Measurements from ENCODE around the gene ZFHX3. TPM values are rescaled to one million over a fixed set of nuclear protein-coding genes. Genes with fewer than 3 reads are reported as not detected.

The ZFHX3 gene
- total RNA-seq, 1 experiment from 2014 or later = 21.8 TPM

DNA sequence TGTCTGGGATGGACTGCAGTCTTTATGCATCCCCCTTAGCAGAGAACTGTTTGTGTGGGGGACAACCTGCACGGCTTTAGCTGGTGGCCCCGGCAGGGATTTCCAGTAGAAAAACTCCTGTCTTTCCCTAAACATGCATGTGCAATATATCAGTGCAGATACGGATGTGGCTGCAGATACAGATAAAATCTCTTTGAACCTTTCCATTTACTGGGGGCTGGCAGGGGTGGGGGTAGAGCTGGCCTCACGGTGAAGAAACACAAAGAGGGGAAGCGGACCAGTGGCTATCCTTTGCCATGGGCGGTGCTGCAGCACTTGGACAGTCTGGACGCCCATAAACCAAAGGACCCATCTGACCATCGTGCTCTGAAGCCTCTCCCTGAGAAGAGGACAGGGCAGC lies 201.3 kb downstream of the ZFHX3 start:
- Histone ChIP-seq H3K4me1 (ENCODE audit: insufficient read depth, low read length, poor library complexity, severe bottlenecking) (peaks cover 28% of the 10 kb centered on the region), H3K9me3 (ENCODE audit: low read depth, low read length, poor library complexity, severe bottlenecking) (no peaks in the 10 kb centered on the region), H3K4me3 (ENCODE audit: low read depth, low read length, poor library complexity, severe bottlenecking) (no peak overlapping the region), H3K36me3 (ENCODE audit: insufficient read depth, low read length, poor library complexity, severe bottlenecking) (no peaks in the 10 kb centered on the region), H3K27me3 (replicated peaks; ENCODE audit: insufficient read depth, low read depth, low read length, poor library complexity) (no peaks in the 10 kb centered on the region), H3K27ac (ENCODE audit: low read depth, low read length, poor library complexity, severe bottlenecking) (no peak overlapping the region)
- ChIA-PET CTCF (interaction anchor here (0.6 kb wide), 1 partner anchor 101 kb away, joined by 5 read pairs; no protein-coding TSS in a partner anchor), POLR2A (ENCODE audit: low non-redundant PET) (no interaction called here)
- DNase-seq (ENCODE audit: low spot score) = no peak
- intact Hi-C loops (cut with micrococcal nuclease; ENCODE audit: unreplicated experiment) = loop anchor here (5.0 kb wide), 1 partner anchor 211 kb away; no protein-coding TSS in a partner anchor
- no TSS peak for BruUV-seq (replicated peaks)
- no peak for TF ChIP-seq EZH2 (IDR thresholded peaks at IDR 0.05; ENCODE audit: borderline replicate concordance, low read depth, low read length, poor library complexity, severe bottlenecking)
- TF ChIP-seq, protein P1, sequence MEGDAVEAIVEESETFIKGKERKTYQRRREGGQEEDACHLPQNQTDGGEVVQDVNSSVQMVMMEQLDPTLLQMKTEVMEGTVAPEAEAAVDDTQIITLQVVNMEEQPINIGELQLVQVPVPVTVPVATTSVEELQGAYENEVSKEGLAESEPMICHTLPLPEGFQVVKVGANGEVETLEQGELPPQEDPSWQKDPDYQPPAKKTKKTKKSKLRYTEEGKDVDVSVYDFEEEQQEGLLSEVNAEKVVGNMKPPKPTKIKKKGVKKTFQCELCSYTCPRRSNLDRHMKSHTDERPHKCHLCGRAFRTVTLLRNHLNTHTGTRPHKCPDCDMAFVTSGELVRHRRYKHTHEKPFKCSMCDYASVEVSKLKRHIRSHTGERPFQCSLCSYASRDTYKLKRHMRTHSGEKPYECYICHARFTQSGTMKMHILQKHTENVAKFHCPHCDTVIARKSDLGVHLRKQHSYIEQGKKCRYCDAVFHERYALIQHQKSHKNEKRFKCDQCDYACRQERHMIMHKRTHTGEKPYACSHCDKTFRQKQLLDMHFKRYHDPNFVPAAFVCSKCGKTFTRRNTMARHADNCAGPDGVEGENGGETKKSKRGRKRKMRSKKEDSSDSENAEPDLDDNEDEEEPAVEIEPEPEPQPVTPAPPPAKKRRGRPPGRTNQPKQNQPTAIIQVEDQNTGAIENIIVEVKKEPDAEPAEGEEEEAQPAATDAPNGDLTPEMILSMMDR (conservative IDR thresholded peaks at IDR 0.05; ENCODE audit: low read depth, low read length) = no peak

DNA sequence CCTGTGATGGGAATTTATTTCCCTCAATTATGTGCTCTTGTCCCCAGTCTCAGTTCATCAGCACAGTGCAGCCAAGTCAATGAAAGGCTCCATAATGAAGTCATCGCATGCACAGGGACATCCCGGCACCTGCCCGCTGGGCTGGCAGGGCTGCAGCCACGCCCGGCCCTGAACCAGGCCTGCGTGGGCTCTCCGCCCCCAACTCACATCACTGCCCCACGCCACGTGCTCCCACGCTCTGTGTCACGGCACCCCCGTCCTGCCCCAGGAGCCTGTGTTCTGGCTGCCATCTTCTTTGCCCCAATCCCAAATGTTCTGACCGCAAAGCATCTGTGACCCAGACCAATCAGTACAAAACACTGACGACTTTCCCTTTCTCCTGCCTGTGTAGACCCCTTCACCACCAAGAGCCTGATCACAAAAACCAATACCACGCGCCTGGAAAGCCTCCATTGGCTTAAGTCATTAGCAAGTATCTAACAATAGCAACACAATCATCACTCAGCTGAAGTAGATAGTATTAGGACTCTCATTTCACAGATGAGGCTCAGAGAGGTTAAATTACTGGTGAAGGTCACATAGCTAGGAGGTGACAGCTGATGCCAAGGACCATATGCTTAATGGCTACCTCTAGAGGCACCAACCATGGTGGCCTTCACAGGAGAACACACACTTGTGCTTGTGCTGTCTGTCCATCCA lies 202.5 kb downstream of the ZFHX3 start:
- DNase-seq (ENCODE audit: low spot score) = no peak
- no peaks in the 10 kb centered on the region for H3K27me3 ChIP-seq (replicated peaks; ENCODE audit: insufficient read depth, low read depth, low read length, poor library complexity)
- no TSS peak for BruUV-seq (replicated peaks)
- no peak overlapping the region for H3K4me3 ChIP-seq (ENCODE audit: low read depth, low read length, poor library complexity, severe bottlenecking)
- H3K36me3 ChIP-seq (ENCODE audit: insufficient read depth, low read length, poor library complexity, severe bottlenecking) = no peaks in the 10 kb centered on the region
- no peak overlapping the region for H3K27ac ChIP-seq (ENCODE audit: low read depth, low read length, poor library complexity, severe bottlenecking)
- intact Hi-C loops (cut with micrococcal nuclease; ENCODE audit: unreplicated experiment) = loop anchor here (5.0 kb wide), 1 partner anchor 212 kb away; no protein-coding TSS in a partner anchor
- ChIA-PET POLR2A (ENCODE audit: low non-redundant PET) (no interaction called here), CTCF (no interaction called here)
- H3K9me3 ChIP-seq (ENCODE audit: low read depth, low read length, poor library complexity, severe bottlenecking) = no peaks in the 10 kb centered on the region
- peaks cover 35% of the 10 kb centered on the region for H3K4me1 ChIP-seq (ENCODE audit: insufficient read depth, low read length, poor library complexity, severe bottlenecking)
- TF ChIP-seq EZH2 (IDR thresholded peaks at IDR 0.05; ENCODE audit: borderline replicate concordance, low read depth, low read length, poor library complexity, severe bottlenecking) = no peak
- TF ChIP-seq, protein P1 (conservative IDR thresholded peaks at IDR 0.05; ENCODE audit: low read depth, low read length) = no peak

DNA sequence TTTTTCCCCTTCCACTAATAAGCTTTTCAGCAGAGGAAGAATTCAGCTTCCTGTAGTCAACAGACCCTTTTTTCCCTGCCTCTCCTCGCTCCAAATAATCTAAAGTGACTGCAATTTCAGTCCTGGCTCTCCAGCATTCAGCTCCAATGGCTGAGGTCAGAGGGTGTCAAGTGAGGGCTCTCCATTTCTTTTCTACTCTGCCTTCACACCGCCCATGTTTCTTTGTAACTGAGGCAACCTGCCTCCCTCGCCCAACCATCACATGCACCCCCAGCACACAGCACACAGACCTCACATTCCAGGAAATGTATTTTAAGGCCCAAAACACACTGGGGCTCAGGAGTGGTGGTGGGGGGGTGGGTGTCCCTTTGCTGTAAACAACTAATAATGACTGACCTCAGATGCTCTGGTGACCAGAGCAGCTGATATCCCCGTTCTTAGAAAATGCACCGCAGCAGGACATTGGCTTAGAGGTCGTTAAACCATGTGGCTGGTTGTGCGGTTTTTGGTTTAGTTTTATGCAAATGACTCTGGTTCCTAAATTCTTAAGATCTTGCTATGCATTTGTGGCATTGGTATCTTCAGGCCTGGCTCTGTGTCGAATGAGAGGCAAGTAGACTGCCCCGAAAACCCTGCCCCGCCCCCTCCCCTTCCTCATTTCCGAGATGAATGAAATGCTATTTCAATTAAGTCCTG lies 203.6 kb downstream of the ZFHX3 start:
- H3K9me3 ChIP-seq (ENCODE audit: low read depth, low read length, poor library complexity, severe bottlenecking) = no peaks in the 10 kb centered on the region
- no peak overlapping the region for H3K4me3 ChIP-seq (ENCODE audit: low read depth, low read length, poor library complexity, severe bottlenecking)
- intact Hi-C loops (cut with micrococcal nuclease; ENCODE audit: unreplicated experiment) = no loop called here
- TF ChIP-seq EZH2 (IDR thresholded peaks at IDR 0.05; ENCODE audit: borderline replicate concordance, low read depth, low read length, poor library complexity, severe bottlenecking) = no peak
- TF ChIP-seq, protein P1 (conservative IDR thresholded peaks at IDR 0.05; ENCODE audit: low read depth, low read length) = no peak
- H3K27me3 ChIP-seq (replicated peaks; ENCODE audit: insufficient read depth, low read depth, low read length, poor library complexity) = no peaks in the 10 kb centered on the region
- no peaks in the 10 kb centered on the region for H3K36me3 ChIP-seq (ENCODE audit: insufficient read depth, low read length, poor library complexity, severe bottlenecking)
- POLR2A ChIA-PET (ENCODE audit: low non-redundant PET) = no interaction called here
- no peak overlapping the region for H3K27ac ChIP-seq (ENCODE audit: low read depth, low read length, poor library complexity, severe bottlenecking)
- BruUV-seq (replicated peaks) = no TSS peak
- DNase-seq (ENCODE audit: low spot score) = no peak
- CTCF ChIA-PET = no interaction called here
- H3K4me1 ChIP-seq (ENCODE audit: insufficient read depth, low read length, poor library complexity, severe bottlenecking) = peaks cover 35% of the 10 kb centered on the region

All from A673 (cell line).